ENCODE measurements around the gene PIK3R1. TPM values are rescaled to one million over a fixed set of nuclear protein-coding genes. Genes with fewer than 3 reads are reported as not detected.

Gene PIK3R1
- total RNA-seq, 1 donor from 2014 or later = 110 TPM

DNA sequence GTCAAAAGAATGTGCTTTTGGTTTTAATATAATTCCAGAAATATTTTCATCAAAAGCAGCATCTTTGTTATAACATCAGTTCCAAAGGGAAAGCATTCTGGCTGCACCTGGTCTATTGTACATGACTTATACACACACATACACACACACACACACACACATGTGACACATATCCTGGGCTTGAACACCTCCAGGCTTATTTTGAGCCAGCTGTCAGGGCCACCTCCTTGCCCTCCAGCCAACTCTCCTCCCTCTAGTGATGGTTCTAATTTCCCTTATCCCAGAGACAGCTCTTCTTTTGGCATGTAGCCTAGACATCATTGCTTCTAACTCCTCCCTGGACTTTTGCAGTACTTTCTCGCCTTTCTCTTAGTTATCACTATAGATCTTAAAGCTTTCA, 115.0 kb downstream of the PIK3R1 start:
- H3K27ac Mint-ChIP-seq = no peak overlapping the region

DNA sequence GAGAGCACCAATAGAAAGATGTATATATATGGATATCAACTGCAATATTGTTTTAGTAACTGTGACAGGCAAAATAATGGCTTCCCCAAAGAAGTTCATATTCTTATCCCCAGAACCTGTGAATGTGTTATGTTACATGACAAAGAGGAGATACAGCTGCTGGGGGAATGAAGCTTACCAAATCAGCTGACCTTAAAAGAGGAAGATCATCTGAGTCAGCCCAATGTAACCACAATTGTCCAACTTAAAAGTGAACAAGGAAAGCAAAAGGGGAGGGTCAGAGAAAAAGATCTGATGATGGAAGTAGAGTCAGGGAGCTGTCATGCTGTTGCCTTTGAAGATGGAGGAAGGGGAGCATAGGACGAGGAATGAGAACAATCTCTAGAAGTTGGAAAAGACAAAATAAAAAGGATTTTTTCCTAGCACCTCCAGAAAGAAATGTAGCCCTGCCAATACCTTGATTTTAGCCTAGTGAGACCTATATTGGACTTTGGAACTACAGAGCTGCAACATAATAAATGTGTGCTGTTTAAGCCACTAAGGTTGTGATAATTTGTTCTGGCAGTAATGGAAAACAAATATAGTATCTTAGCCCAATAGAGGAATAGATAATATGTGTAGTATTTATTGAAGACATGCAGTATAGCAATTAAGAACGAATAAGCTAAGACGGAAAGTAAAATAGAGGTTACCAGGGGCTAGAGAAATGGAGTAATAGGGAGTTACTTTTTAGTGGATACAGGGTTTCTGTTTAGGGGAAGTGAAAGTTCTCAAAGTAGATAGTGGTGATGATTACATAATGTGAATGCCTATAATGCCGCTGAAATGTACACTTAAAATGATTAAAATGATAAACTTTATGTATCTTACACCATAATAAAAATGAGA, 115.9 kb downstream of the PIK3R1 start:
- no peaks in the 10 kb centered on the region for H3K27me3 Mint-ChIP-seq
- H3K4me3 Mint-ChIP-seq = no peak overlapping the region
- H3K4me1 Mint-ChIP-seq (ENCODE audit: unreplicated experiment) = peaks cover 8% of the 10 kb centered on the region
- no peaks in the 10 kb centered on the region for H3K36me3 Mint-ChIP-seq
- H3K9me3 Mint-ChIP-seq = no peaks in the 10 kb centered on the region
- DNase-seq (ENCODE audit: extremely low spot score, unreplicated experiment) = no peak
- no peak overlapping the region for H3K27ac Mint-ChIP-seq
- TF ChIP-seq, protein P1, sequence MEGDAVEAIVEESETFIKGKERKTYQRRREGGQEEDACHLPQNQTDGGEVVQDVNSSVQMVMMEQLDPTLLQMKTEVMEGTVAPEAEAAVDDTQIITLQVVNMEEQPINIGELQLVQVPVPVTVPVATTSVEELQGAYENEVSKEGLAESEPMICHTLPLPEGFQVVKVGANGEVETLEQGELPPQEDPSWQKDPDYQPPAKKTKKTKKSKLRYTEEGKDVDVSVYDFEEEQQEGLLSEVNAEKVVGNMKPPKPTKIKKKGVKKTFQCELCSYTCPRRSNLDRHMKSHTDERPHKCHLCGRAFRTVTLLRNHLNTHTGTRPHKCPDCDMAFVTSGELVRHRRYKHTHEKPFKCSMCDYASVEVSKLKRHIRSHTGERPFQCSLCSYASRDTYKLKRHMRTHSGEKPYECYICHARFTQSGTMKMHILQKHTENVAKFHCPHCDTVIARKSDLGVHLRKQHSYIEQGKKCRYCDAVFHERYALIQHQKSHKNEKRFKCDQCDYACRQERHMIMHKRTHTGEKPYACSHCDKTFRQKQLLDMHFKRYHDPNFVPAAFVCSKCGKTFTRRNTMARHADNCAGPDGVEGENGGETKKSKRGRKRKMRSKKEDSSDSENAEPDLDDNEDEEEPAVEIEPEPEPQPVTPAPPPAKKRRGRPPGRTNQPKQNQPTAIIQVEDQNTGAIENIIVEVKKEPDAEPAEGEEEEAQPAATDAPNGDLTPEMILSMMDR (conservative IDR thresholded peaks at IDR 0.05) = no peak

More for the DNA sequence above, 115.0 kb downstream of the PIK3R1 start:
- H3K36me3 Mint-ChIP-seq = no peaks in the 10 kb centered on the region
- no peaks in the 10 kb centered on the region for H3K9me3 Mint-ChIP-seq
- no peaks in the 10 kb centered on the region for H3K27me3 Mint-ChIP-seq
- no peak for DNase-seq (ENCODE audit: extremely low spot score, unreplicated experiment)
- H3K4me1 Mint-ChIP-seq (ENCODE audit: unreplicated experiment) = peaks cover 8% of the 10 kb centered on the region
- no peak overlapping the region for H3K4me3 Mint-ChIP-seq
- TF ChIP-seq, protein P1 (conservative IDR thresholded peaks at IDR 0.05) = no peak

- TF ChIP-seq, protein P1 (conservative IDR thresholded peaks at IDR 0.05) = no peak
- Mint-ChIP-seq H3K36me3 (no peaks in the 10 kb centered on the region), H3K27me3 (no peaks in the 10 kb centered on the region), H3K9me3 (no peaks in the 10 kb centered on the region), H3K27ac (no peak overlapping the region), H3K4me3 (no peak overlapping the region), H3K4me1 (ENCODE audit: unreplicated experiment) (peaks cover 8% of the 10 kb centered on the region)
- no peak for DNase-seq (ENCODE audit: extremely low spot score, unreplicated experiment)
Observed at GRCh38 chr5:68332080-68332451, 116.5 kb downstream of the PIK3R1 start.

GRCh38 chr5:68332556-68332955, 117.0 kb downstream of the PIK3R1 start:
- H3K4me3 Mint-ChIP-seq = no peak overlapping the region
- peaks cover 8% of the 10 kb centered on the region for H3K4me1 Mint-ChIP-seq (ENCODE audit: unreplicated experiment)
- H3K9me3 Mint-ChIP-seq = peaks cover 3% of the 10 kb centered on the region
- no peak for DNase-seq (ENCODE audit: extremely low spot score, unreplicated experiment)
- H3K27ac Mint-ChIP-seq = no peak overlapping the region
- no peaks in the 10 kb centered on the region for H3K27me3 Mint-ChIP-seq
- H3K36me3 Mint-ChIP-seq = no peaks in the 10 kb centered on the region
- TF ChIP-seq, protein P1 (conservative IDR thresholded peaks at IDR 0.05) = no peak

GRCh38 chr5:68333649-68334552, 118.3 kb downstream of the PIK3R1 start:
- Mint-ChIP-seq H3K9me3 (peaks cover 3% of the 10 kb centered on the region), H3K4me1 (ENCODE audit: unreplicated experiment) (peaks cover 8% of the 10 kb centered on the region), H3K36me3 (no peaks in the 10 kb centered on the region), H3K27ac (no peak overlapping the region), H3K27me3 (no peaks in the 10 kb centered on the region), H3K4me3 (no peak overlapping the region)
- no peak for DNase-seq (ENCODE audit: extremely low spot score, unreplicated experiment)
- TF ChIP-seq, protein P1 (conservative IDR thresholded peaks at IDR 0.05) = no peak
